Measurements from ENCODE around the gene CTCFL.
"Not testable (repeated sequence)": the region's sequence is repeated elsewhere in the genome, so short reads cannot be mapped to it uniquely, and the experiment has no call there.

CTCFL gene

DNA sequence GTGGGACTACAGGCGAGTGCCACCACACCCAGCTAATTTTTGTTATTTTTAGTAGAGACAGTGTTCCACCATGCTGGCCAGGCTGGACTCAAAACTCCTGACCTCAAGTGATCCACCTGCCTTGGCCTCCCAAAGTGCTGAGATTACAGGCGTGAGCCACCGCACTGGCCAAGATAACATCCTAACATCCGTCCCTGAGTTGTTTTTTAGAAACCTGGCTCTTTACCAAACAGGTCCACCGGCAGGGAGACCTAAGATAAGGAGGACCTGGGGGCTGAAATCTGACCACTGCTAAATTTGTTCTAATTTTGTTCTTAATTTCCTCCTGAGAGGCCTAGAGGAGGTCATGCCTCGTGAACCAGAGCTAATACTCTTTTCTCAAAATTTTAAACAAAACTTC, 20.5 kb downstream of the CTCFL start:
- no peak for DNase-seq

DNA sequence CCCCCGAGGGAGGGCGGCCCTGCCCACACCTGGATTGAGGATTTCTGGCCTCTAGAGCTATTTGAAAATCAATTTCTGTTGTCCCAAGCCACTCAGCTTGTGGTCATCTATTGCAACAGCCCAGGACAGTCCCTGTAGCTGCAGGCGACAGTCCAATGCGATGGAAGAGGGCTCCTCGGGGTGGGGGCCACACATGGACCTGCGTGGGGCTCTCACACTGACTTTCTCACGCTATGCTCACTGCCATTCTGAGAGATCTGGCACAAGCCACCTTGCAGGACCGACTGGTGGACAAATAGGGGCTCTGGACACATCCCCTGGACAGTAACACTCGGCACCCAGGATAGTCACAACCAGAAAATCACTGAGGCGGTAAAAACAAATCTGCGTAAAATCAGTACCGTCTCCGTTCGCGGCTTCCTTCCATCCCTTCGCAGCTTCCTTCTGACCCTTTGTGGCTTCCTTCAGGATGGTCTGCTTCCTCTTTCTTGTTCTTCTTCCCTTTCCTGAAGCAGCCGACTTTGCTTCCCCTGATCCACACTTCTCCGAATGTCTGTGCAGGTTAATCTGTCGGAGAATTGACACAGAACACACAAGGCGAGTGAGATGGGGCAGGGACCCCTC, 21.8 kb downstream of the CTCFL start:
- DNase-seq: no peak

DNA sequence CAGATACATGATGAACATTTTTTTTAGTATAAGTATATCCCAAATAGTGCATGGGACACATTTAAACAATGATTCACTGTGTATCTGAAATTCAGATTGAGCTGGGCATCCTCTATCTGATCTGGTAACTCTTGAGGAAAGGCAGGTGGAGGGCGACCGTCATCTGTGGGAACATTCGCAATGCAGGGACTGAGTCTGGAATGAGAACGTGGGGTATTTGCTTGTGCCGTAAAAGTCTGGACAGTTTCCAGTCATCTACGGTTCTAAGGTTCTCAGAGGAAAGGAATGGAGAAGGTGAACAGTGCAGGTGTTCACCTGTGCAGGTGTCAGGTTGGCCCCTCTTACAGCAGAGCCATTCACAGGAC, 22.6 kb downstream of the CTCFL start:
- DNase-seq: no peak

DNA sequence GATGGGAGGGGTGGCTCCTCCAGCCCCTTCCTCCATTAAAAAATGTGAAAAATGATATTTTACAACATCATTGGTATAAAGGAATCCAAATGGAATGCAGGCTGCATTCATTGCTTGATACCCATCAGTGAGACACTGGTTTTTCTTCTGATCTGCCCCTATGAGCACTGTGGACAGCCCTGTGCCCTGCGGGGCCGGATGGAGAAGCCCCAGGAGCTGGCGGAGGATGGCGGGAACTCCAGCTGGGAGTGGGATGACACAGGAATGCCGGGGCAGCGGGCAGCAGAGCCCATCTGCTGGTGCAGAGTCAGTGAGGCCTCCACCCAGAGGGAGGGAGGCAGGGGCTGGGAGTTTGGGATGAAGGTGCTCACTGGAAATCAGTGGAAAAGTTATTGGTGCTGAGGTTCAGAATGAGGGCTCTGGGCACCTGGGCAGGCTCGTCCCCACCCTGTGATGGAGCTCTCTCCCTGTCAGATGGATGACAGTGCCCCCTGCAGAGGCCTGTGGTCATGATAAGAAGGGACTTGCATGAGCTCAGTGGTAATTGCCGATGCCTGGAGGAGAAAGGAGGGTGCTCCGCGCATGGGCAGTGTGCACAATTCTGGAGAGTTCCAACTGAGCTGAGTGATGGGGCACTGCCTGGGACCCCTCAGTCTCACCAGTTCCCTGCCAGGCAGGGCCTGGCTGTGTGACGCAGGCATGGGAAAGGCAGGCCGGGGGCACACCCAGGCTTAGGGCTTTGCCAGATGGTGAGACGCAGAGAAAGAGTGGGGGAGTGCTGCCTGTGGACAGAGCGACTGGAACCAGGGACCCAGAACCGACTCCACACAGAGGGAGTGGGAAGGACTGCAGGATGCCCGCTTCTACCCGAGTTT, 23.2 kb downstream of the CTCFL start:
- no peak for DNase-seq

DNA sequence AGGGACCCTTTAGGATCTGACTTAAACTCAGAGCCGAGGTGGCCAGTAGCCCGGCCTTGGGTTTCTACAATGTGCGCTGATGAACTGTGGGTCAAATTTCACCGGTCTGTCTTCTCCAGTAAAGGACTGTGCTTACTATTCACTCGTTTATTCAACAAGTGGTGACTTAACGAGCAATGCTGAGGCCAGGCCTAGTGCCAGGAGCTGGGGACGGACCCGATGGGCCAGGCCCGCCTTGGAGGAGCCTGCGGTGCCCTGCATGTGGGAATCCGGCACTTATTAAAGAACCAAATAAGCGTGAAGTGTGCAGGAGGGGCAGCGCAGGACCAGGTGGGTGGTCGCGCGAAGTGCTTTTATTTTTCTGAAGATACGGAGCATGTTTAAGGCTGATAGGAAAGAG, 24.0 kb downstream of the CTCFL start:
- DNase-seq: no peak

DNA sequence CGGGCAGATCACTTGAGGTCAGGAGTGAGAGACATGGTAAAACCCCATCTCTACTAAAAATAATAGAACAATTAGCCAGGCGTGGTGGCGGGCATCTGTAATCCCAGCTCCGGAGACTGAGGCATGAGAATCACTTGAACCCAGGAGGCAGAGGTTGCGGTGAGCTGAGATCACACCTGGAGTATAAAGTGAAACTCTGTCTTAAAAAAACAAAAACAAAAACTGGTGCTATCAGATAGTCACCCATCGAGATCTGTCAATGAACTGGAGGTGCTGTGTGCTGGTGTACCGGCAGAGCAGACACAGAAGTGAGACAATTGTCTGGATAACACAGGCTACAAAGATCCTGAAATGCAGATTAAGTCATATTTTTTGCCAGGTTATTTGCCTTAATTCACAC, 24.7 kb downstream of the CTCFL start:
- DNase-seq: no peak

DNA sequence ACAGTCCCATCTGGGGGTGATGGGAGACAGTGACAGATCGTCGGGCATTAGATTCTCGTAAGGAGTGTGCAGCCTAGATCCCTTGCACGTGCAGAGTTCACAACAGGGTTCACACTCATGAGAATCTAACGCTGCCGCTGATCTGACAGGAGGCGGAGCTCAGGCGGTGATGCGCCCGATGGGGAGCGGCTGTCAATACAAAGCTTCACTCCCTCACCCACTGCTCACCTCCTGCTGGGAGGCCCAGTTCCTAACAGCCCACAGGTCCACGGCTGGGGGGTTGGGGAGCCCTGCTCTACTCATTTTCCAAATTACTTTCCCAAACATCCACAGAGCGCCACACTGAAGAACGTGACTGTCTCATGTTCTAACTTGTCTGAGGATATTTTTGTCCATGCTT, 25.3 kb downstream of the CTCFL start:
- DNase-seq: no peak

DNA sequence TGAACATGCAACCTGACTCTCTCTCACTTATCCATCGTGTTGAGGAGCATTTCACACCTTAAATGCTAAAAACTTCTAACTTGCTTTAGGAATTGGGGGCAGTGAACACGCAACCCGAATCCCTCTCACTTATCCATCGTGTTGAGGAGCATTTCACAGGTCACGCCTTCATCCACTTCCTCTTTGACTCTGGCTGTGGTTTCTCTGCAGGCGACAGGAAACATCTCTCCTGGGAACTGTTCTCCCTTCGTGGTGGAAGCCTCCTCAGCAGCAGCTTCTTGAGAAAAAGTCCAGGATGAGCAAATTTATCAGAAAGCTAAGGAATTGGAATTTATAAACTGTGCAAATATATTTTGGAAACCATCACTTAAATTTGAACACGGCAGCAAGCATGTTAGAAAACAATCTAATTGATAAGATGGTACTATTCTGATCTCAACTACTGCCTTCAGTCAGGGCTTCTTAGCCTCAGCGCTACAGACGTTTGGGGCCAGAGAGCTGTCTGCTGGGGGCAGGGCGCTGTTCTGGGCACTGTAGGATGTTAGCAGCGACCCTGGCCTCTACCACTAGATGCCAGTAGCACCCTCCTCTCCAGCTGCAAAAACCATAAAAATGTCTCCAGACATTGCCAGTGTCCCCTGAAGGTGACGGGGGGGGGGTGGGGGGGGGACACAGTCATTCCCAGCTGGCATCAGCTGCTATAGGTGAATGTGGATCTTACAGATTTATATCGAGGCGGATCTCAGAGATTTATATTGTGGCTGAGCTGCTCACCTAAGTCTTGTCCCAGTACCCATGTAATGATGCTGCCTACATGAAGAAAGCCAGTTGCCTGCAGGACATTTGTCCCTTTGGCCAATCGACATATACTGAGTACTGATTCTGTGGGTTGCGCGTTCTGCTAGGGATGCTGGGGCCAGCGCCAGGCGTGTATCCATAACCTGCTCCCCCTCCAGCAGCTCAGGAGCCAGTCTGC, 26.2 kb downstream of the CTCFL start:
- no peak for DNase-seq

DNA sequence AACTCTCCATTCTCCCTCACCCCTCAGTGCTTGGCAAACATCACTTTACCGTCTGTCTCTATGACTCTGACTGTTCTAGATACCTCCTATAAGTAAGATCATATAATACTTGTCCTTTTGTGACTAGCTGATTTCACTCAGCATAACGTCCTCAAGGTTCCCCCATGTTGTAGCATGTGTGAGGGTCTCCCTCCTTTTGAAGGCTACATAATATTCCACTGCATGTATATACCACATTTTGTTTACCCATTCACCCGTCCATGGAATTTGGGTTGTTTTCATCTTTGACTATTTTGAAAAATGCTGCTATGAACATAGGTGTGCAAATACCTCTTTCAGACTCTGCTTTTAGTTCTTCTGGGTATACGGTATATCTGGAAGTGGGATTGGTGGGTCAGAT, 28.3 kb downstream of the CTCFL start:
- DNase-seq: no peak

DNA sequence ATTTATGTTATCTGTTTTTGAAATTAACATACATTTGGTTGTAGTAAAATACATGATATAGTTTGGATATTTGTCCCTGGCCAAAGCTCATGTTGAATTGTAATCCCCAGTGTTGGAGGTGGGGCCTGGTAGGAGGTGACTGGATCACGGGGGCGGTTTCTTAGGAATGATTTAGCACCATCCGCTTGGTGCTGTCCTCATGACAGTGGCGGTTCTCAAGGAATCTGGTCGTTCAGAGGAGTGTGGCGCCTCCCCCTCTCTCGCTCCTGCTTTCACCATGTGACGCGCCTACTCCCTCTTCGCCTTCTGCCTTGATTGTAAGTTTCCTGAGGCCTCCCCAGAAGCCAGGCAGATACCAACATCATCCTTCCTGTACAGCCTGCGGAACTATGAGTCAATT, 29.0 kb downstream of the CTCFL start:
- DNase-seq: no peak

DNA sequence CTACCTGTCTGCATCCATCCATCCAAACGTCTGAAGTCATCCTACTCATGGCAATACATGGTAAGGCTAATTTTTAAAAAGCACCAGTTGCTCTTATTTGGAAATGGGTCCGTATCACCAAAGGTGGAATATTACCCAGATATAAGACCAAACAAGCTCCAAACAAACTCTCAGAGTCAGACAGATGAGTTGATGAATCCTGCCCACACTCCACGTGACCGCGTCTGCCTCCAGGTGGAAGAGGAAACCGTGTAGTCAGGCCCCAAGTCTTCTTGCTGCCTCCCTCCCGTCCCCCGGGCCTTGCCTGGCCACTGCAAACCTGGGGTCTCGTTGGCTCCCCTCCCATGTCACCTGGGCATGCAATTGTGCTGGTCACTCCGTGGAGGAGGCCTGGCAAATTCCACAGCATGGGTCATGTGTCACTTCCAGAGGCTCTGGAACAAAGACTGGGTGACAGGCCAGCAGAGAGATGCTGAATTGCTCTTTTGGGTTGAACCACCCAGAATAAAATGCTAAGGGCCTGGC, 31.8 kb downstream of the CTCFL start:
- DNase-seq: no peak

DNA sequence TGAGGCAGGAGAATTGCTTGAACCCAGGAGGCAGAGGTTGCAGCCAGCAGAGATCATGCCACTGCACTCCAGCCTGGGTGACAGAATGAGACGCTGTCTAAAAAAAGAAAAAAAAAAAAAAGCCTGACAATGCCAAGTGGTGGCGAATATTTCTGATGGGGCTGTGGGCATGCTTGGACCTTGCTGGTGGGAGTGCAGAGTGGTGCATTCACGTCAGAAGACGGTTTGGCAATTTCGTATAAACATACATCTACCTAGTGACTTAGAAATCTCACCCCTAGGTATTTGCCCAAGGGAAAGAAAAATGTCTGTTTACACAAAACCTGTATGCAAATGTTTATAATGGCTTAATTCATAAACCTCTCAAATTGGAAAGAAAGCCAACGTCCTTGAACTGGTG, 33.6 kb downstream of the CTCFL start:
- DNase-seq: no peak

DNA sequence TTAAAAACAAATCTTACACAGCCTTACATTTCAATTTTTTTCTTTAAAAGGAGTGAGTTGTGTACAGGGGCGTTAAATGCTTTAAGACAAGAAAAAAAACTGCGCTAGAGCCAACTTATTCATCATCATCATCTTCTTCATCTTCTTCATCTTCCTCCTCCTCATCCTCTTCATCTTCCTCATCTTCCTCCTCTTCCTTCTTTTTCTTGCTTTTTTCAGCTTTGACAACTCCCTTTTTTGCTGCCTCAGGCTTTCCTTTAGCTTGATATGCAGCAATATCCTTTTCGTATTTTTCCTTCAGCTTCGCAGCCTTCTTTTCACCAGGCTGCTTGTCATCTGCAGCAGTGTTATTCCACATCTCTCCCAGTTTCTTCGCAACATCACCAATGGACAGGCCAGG, 36.7 kb downstream of the CTCFL start:
- DNase-seq: not testable (repeated sequence)

DNA sequence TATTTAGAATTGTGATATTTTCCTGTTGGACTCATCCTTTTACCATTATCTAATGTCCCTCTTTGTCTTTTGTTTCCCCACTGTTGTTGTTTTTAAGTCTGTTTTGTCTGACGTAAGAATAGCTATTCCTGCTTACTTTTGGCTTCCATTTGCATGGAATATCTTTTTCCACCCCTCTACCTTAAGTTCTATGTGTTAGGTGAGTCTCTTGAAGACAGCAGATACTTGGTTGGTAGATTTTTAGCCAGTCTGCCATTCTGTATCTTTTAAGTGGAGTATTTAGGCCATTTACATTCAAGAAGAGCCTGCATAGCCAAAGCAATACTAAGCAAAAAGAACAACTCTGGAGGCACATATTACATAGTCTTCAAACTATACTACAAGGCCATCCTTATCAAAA, 39.2 kb downstream of the CTCFL start:
- no peak for DNase-seq

DNA sequence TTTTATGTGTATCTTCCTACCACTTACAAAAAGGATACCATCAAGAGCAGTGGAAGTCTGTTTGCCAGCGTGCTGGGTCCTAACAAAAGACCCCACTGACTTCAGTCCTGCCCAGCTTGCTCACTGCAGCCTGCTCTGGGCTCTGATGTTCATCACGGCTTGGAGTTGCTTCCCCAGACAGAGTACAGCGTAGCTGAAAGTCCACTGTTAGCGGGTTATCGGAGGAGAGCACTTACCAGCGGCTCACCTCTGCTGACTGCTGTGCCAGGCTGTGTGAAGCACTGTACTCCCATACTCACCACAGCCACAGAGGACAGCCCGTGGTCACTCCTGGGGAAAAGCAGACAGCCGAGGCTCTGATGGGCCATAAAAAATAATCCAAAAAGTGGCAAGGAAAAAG, 40.2 kb downstream of the CTCFL start:
- no peak for DNase-seq

DNA sequence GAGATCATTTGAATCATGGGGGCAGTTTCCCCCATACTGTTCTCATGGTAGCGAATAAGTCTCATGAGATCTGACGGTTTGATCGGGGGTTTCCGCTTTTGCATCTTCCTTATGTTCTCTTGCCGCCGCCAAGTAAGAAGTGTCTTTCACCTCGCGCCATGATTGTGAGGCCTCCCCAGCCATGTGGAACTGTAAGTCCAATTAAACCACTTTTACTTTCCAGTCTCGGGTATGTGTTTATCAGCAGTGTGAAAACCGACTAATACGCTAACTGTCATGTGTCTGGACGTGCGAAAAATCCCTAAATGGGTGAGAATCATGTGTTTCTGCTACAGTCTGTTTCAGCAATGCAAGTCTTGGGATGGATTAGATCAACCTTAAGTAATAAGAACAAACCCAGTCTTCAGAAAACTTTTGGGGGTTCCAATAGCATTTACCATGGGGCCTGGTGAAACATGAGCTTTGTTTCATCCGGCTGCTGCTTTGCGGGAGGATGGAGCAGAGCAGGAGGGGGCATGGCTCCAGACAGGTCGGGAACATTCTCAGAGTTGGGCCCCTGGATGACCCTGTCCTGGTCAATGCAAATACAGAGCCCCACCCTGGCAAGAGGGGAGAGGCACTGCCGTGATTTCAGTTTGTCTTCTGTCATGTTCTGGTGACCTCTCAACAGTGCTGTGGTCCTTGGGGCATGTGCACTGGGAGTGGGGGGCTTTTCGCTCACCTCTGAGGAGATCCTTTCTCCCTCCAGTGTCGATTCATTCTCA, 41.5 kb downstream of the CTCFL start:
- DNase-seq: no peak

DNA sequence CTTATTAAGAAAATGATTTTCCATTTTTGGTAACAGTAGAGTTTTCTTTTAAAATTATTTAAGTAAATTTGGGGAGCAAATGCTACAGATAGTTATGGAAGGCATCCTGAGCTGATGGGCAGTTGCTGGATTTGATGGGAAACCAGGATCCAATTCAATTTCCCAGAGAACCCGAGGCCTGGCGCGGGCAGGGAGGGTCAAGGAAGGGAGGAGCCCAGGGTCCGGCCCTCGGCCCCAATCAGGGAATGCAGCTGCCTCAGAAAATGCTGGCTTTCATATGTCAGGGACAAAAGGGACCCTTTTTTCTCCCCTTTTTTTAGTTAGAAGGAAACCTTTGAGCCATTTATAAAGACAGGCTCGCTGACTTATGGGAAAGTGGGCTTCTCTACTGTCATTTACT, 42.1 kb downstream of the CTCFL start:
- DNase-seq: no peak

DNA sequence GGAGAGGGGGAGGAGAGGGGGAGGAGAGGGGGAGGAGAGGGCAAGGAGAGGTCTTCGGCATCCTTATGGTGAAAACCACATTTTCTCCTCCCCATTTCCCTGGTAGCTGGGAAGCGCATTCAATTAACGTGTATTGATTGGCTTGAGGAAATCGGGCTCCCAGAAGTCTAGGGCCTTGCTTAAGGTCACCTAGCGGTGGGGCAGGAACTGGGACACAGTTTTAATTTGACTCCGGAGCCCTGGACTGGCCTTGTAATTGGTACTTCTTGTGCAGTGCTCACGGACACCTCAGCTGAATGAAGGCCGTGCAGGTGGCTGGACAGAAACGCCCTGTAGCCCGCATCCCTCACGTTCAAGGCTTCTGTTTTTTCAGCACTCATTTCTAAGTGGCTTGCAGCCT, 42.8 kb downstream of the CTCFL start:
- no peak for DNase-seq

DNA sequence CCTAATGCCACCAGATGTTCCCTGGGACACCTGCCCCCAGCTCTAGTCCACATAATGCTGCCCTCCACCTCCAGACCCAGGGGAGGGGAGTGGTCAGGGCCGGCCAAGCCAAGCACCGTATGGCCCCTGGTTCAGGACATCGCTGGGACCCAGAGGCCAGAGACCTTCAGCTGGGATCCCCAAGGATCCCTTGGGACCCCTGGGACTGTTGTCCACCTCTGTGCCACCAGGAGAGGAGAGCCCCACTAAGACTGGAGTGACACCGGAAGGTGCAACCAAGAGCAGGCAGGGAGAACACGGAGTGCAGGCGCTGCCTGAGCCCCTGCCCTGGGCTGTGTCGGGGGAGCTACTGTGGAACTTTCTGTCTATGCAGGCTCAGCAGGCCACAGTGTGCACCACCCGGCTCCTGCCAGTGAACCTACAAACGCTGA, 43.6 kb downstream of the CTCFL start:
- DNase-seq: no peak

DNA sequence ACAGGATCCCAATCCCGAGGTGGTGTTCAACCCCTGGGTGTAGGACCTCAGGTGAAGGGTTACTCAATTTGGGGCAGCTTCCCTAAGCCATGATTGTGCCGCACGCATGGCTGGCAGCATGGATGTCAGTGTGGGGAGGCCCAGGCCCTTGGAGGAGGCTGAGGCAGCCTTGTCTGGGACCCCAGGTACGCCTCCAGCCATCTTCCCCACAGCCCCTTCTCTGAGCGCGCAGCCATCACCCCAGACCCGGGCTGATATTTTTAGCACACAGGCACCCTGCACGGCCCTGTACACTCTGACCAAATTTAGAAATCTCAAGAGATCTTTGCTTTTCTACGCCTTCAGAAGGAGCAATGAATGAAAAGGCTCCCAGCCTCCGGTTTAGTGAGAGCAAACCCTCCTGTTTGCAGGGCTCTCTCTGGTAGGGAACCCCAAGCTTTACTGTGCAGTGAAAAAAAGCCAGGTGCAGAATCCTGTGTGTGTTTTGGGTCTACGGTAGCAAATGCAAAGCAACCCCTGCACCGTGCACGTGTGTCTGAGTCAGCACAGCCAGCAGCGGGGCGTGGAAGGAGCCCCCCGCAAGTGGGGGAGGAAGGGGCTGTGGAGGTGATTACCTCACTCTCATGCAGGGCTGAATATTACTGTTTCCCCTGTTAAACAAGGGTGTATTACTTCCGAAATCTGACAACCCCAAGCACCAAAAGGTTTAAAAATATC, 44.3 kb downstream of the CTCFL start:
- no peak for DNase-seq

DNA sequence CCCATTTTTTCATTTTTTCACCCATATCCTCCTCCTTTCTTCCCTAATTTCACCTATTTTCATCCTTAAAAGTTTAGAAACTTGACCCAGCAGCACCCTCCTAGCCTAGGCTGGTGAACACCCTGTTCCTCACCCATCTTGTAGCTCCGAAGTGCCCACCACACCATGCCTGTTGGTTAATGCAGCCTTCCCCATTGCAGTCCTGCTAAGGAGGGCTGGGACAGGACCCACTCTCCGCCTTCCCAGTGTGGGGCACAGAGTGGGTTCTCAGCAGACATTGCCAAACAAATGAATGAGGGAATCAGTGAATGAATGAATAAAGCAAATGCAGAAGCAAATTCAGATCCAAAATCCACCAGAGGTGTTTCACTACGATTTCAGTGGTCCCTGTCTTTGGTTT, 45.7 kb downstream of the CTCFL start:
- DNase-seq: no peak

DNA sequence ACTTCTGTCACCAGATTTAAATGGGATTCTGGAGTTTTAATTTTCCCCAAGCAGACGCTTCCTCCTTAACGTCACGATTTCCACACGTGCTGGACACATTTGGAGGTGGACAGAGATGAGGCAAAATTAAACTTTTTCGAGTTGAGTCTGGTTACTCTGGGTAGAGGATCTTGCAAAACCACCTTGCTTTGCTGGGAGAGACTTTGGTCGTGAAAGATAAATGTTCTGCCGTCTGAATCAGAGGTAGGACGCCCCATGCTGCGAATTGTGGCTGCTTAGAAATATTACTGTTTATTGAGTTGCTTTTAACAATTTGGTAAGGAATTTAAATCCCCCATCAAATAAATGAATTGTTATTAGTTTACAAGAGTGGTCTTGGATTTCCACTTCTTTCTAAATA, 46.8 kb downstream of the CTCFL start:
- no peak for DNase-seq
